SK-N-SH treated with all-trans-retinoic acid at 6 μM for 48 hours (cell line): ENCODE measurements around the gene CSNK2B.

Experiments
- ATAC-seq: fragments of 200-7000 bp; cut with Tn5 transposase; 3 replicates; pipeline ENCODE4 v1.9.1; 2020; ENCODE audit warnings: mild to moderate bottlenecking, moderate library complexity
- ARNTL ChIP-seq: fragments of 450-650 bp; formaldehyde crosslinking; IDR thresholded peaks from 2 replicates; pipeline ENCODE4 v1.5.0; 2020; ENCODE audit warnings: low read depth, mild to moderate bottlenecking, moderate library complexity, borderline replicate concordance
- BACH2 ChIP-seq: fragments of 250-450 bp; sonication (Bioruptor Pico); IDR thresholded peaks from 2 replicates; pipeline ENCODE4 v1.9.0; 2021; ENCODE audit warnings: mild to moderate bottlenecking, borderline replicate concordance
- CSDC2 ChIP-seq: fragments of 250-450 bp; sonication (Bioruptor Pico); IDR thresholded peaks from 2 replicates; pipeline ENCODE4 v1.5.0; 2020; ENCODE audit warnings: mild to moderate bottlenecking, moderate library complexity
- ESRRG ChIP-seq: fragments of 250-450 bp; sonication (Bioruptor Pico); IDR thresholded peaks from 2 replicates; pipeline ENCODE4 v1.6.1; 2021; ENCODE audit warnings: mild to moderate bottlenecking
- GLIS3 ChIP-seq: fragments of 250-450 bp; sonication (Bioruptor Pico); IDR thresholded peaks from 2 replicates; pipeline ENCODE4 v1.5.0; 2020; ENCODE audit warnings: mild to moderate bottlenecking, moderate library complexity
- ISL1 ChIP-seq: fragments of 250-450 bp; sonication (Bioruptor Pico); IDR thresholded peaks from 2 replicates; pipeline ENCODE4 v2.1.2; 2022; ENCODE audit warnings: mild to moderate bottlenecking, moderate library complexity
- PPARA ChIP-seq: fragments of 250-450 bp; sonication (Bioruptor Pico); IDR thresholded peaks from 2 replicates; pipeline ENCODE4 v1.5.0; 2020; ENCODE audit warnings: mild to moderate bottlenecking, borderline replicate concordance
- RARB ChIP-seq: fragments of 250-450 bp; sonication (Bioruptor Pico); IDR thresholded peaks from 2 replicates; pipeline ENCODE4 v1.8.0; 2021; ENCODE audit warnings: mild to moderate bottlenecking, moderate library complexity
- TCF4 ChIP-seq: fragments of 250-450 bp; sonication (Bioruptor Pico); IDR thresholded peaks from 2 replicates; pipeline ENCODE4 v1.8.0; 2021; ENCODE audit warnings: mild to moderate bottlenecking, moderate library complexity, borderline replicate concordance
- TOX ChIP-seq: fragments of 250-450 bp; sonication (Bioruptor Pico); IDR thresholded peaks from 2 replicates; pipeline ENCODE4 v1.8.0; 2021; ENCODE audit warnings: mild to moderate bottlenecking, moderate library complexity, borderline replicate concordance
- TSHZ2 ChIP-seq: fragments of 250-450 bp; sonication (Bioruptor Pico); IDR thresholded peaks from 2 replicates; pipeline ENCODE4 v1.5.0; 2020; ENCODE audit warnings: mild to moderate bottlenecking, moderate library complexity
- ZC3H10 ChIP-seq: fragments of 250-450 bp; sonication (Bioruptor Pico); IDR thresholded peaks from 2 replicates; pipeline ENCODE4 v1.5.1; 2021; ENCODE audit warnings: mild to moderate bottlenecking, moderate library complexity
- ZFP3 ChIP-seq: fragments of 250-450 bp; sonication (Bioruptor Pico); IDR thresholded peaks from 2 replicates; pipeline ENCODE4 v1.5.0; 2020; ENCODE audit warnings: mild to moderate bottlenecking, moderate library complexity
- ZFP30 ChIP-seq: fragments of 450-650 bp; formaldehyde crosslinking; IDR thresholded peaks from 2 replicates; pipeline ENCODE4 v1.5.0; 2022; ENCODE audit warnings: mild to moderate bottlenecking, moderate library complexity
- ZNF565 ChIP-seq: fragments of 450-650 bp; formaldehyde crosslinking; conservative IDR thresholded peaks from 2 replicates; pipeline ENCODE4 v1.5.0; 2020; ENCODE audit warnings: low read depth, mild to moderate bottlenecking, moderate library complexity
- ZNF70 ChIP-seq: fragments of 450-650 bp; formaldehyde crosslinking; IDR thresholded peaks from 2 replicates; pipeline ENCODE4 v1.5.0; 2020; ENCODE audit warnings: mild to moderate bottlenecking, moderate library complexity
- ZNF8 ChIP-seq: fragments of 450-650 bp; formaldehyde crosslinking; IDR thresholded peaks from 2 replicates; pipeline ENCODE4 v1.5.0; 2020; ENCODE audit warnings: mild to moderate bottlenecking, moderate library complexity
- TF ChIP-seq, protein P1 (sequence below): fragments of 250-450 bp; sonication (Bioruptor Pico); IDR thresholded peaks from 2 replicates; pipeline ENCODE4 v1.8.0; 2020; ENCODE audit warnings: mild to moderate bottlenecking, moderate library complexity, borderline replicate concordance
- TF ChIP-seq, protein P2 (sequence below): fragments of 250-450 bp; sonication (Bioruptor Pico); IDR thresholded peaks from 2 replicates; pipeline ENCODE4 v1.8.0; 2021; ENCODE audit warnings: low read depth, mild to moderate bottlenecking, moderate library complexity, borderline replicate concordance

Gene CSNK2B

DNA sequence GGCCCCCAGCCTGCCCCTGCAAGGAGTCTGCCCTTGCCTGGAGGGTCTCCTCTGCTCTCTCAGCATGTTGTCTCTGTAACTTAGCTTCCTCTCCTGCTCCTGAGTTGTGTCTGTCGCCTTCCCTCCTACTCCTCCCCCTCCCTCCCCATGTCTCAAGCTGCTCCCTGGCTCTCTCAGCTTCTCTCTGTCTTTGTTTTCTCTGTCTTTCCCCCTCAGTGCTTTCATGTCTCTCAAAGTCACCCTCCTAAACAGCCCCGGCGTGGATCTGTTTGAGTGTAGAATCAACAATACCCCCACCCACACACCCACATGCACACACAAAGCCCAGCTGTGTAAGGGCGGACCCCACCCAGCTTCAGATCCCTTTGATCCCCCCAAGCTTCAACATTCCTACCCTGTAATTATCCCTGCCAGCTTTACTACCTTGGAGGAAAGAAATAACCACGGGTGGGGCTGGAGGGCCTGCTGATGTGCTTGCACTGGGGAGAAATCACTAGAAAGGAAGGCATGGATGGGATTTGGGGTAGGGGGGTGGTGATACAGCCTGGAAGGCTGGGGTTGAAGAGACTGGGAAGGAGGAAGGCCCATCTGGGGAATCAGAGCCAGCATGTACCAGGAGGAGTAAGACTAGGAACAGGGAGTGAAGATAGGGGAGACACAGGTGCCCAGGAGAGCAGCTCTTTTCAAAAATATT is 48.3 kb downstream of the CSNK2B start:
- TF ChIP-seq, protein P1, sequence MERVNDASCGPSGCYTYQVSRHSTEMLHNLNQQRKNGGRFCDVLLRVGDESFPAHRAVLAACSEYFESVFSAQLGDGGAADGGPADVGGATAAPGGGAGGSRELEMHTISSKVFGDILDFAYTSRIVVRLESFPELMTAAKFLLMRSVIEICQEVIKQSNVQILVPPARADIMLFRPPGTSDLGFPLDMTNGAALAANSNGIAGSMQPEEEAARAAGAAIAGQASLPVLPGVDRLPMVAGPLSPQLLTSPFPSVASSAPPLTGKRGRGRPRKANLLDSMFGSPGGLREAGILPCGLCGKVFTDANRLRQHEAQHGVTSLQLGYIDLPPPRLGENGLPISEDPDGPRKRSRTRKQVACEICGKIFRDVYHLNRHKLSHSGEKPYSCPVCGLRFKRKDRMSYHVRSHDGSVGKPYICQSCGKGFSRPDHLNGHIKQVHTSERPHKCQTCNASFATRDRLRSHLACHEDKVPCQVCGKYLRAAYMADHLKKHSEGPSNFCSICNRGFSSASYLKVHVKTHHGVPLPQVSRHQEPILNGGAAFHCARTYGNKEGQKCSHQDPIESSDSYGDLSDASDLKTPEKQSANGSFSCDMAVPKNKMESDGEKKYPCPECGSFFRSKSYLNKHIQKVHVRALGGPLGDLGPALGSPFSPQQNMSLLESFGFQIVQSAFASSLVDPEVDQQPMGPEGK = no peak
- TF ChIP-seq ZNF565 (CRISPR knock-in tag) = no peak
- no peak for TF ChIP-seq ARNTL
- TF ChIP-seq GLIS3 = no peak
- no peak for TF ChIP-seq TSHZ2 (CRISPR knock-in tag)
- no peak for TF ChIP-seq PPARA (CRISPR knock-in tag)
- TF ChIP-seq CSDC2 (CRISPR knock-in tag) = no peak
- no peak for TF ChIP-seq ISL1 (CRISPR knock-in tag)
- TF ChIP-seq TOX (CRISPR knock-in tag) = no peak
- no peak for TF ChIP-seq BACH2
- no peak for TF ChIP-seq RARB (CRISPR knock-in tag)
- TF ChIP-seq, all 23 proteins: peak for 0
- no peak for ATAC-seq

DNA sequence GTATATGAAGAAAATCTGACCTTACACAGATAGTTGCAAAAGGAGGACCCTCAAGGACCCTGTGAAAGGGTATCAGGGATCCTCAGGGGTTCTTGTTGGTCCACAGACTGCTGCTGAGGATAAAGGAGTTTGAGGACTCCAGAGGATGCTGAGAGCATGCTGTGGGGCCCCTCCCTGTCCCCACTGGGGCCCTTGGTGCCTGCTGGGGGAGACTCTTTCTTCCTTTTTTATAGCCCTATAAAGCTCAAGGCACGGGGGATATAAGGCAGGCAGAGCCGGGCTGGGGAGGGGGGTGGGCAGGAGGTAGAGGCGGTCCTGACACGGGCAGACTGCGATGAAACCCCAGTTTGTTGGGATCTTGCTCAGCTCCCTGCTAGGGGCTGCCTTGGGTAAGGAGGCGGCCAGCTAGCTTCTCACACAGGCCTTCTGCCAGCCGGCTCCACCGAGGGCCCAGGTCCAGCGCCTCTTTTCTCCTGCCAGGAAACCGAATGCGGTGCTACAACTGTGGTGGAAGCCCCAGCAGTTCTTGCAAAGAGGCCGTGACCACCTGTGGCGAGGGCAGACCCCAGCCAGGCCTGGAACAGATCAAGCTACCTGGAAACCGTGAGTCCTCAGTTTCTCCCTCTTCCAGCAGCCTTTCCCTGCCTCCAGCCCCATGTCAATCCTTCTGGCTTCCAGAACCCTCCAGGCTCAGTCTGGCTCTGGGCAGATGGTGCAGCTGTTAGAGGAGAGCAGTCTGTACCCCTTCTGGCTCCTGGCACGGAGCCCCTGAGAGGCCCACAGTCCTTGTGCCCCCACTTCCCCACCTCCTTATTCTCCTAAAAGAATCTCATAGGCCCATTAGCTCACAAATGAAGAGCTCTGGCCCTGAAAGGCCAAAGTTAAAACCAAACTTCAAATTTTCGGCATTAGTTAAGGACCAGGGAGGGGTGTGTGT is 49.4 kb downstream of the CSNK2B start, which contains the start of gene LY6G6D:
LY6G6D (plus strand) TSS at position 327 of the 937 bp plus-strand sequence; CDS start at position 335, 8 bp downstream.
- no peak for TF ChIP-seq ZFP30 (CRISPR knock-in tag)
- no peak for TF ChIP-seq ARNTL
- no peak for TF ChIP-seq ZNF8
- no peak for ATAC-seq

GRCh38 chr6:31717499-31718222 is 51.8 kb downstream of the CSNK2B start:
- TF ChIP-seq BACH2 = no peak
- no peak for TF ChIP-seq ZFP3
- TF ChIP-seq ZC3H10 (CRISPR knock-in tag) = no peak
- ATAC-seq = no peak

DNA sequence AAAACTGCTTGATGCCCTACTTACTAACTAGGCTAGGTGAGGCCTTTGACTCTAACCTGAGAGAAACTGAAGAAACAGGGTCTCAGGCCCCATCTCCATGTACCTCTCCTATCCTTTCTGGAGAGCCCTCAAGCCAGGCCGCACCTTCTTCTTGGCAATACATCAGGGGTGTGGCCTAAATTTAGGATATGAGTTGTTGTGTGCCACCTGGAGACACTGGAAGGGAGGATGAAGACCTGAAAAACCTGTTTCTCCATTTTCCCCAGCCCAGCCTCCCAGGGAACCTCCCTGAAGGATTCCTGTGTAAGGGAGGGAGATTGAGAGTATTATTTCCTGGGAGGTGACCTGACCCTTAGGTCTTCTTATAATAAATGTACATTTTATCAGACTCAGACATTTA is 52.4 kb downstream of the CSNK2B start:
- no peak for ATAC-seq
- no peak for TF ChIP-seq TCF4 (CRISPR knock-in tag)
- no peak for TF ChIP-seq ESRRG (CRISPR knock-in tag)
- TF ChIP-seq ZNF70 (CRISPR knock-in tag) = no peak

- no peak for ATAC-seq
- TF ChIP-seq, protein P2, sequence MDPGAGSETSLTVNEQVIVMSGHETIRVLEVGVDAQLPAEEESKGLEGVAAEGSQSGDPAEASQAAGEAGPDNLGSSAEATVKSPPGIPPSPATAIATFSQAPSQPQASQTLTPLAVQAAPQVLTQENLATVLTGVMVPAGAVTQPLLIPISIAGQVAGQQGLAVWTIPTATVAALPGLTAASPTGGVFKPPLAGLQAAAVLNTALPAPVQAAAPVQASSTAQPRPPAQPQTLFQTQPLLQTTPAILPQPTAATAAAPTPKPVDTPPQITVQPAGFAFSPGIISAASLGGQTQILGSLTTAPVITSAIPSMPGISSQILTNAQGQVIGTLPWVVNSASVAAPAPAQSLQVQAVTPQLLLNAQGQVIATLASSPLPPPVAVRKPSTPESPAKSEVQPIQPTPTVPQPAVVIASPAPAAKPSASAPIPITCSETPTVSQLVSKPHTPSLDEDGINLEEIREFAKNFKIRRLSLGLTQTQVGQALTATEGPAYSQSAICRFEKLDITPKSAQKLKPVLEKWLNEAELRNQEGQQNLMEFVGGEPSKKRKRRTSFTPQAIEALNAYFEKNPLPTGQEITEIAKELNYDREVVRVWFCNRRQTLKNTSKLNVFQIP (CRISPR knock-in tag) = no peak
- TF ChIP-seq ZNF565 (CRISPR knock-in tag) = no peak
These were observed 53.1 kb downstream of the CSNK2B start for GRCh38 chr6:31719001-31719400.
